ENCODE measurements around the gene MTHFD1L. TPM values are rescaled to one million over a fixed set of nuclear protein-coding genes. Genes with fewer than 3 reads are reported as not detected.

Gene MTHFD1L
- total and polyA plus RNA-seq, 2 of the 8 experiments (the other 6 are each of a cell fraction or from before 2014, with no cell fraction given) = 29.2 to 105 TPM

- Histone ChIP-seq H3K79me2 (ENCODE audit: control insufficient read depth in 1 of 2, insufficient read depth in 2 of 2, low read length in 2 of 2) (no peaks in the 10 kb centered on the region), H2AFZ (ENCODE audit: low read length) (no peak overlapping the region), H2BK5ac (ENCODE audit: low read depth, low read length) (no peak overlapping the region), H3K56ac (replicated peaks; ENCODE audit: insufficient read length, low read depth, low read length) (no peak overlapping the region), H2BK12ac (ENCODE audit: low read depth, low read length) (no peak overlapping the region), H3K79me1 (ENCODE audit: low read depth, low read length) (no peaks in the 10 kb centered on the region), H2AK5ac (ENCODE audit: low read depth, low read length) (no peak overlapping the region), H4K91ac (replicated peaks; ENCODE audit: insufficient read length, low read length) (no peak overlapping the region), H3K27me3 (replicated peaks in 1 of 4; ENCODE audit: control insufficient read depth in 3 of 4, extremely low read depth in 1 of 4, insufficient read depth in 3 of 4, low read length in 3 of 4) (no peaks in the 10 kb centered on the region), H3K27ac (ENCODE audit: low read depth, low read length) (no peak overlapping the region), H3K4me1 (replicated peaks in 1 of 4; ENCODE audit: control insufficient read depth in 3 of 4, insufficient read depth in 4 of 4, low read length in 3 of 4) (no peaks in the 10 kb centered on the region), H3K9ac (replicated peaks in 1 of 4; ENCODE audit: extremely low read depth in 1 of 4, low read depth in 3 of 4, low read length in 3 of 4) (no peak overlapping the region), H3K4me3 (ENCODE audit: extremely low read depth in 1 of 4, insufficient read depth in 2 of 4, low read depth in 3 of 4, low read length in 4 of 4) (no peak overlapping the region), H3K14ac (ENCODE audit: insufficient read length) (no peak overlapping the region), H2BK120ac (replicated peaks; ENCODE audit: low read depth, low read length) (no peak overlapping the region), H4K20me1 (replicated peaks in 1 of 2; ENCODE audit: control insufficient read depth in 1 of 2, insufficient read depth in 2 of 2, low read length in 2 of 2) (no peaks in the 10 kb centered on the region), H3K4ac (replicated peaks; ENCODE audit: insufficient read length, low read depth, low read length) (no peak overlapping the region), H3K23ac (ENCODE audit: insufficient read length) (no peak overlapping the region), H2BK20ac (ENCODE audit: low read length) (no peak overlapping the region), H3K36me3 (ENCODE audit: control insufficient read depth in 2 of 4, insufficient read depth in 4 of 4, low read length in 3 of 4) (peaks cover 0 to 4% (median 3%) of the 10 kb centered on the region in 4 experiments; a peak in 4 of 8 replicates), H3K18ac (ENCODE audit: extremely low read depth, low read length) (no peak overlapping the region), H3K23me2 (ENCODE audit: low read depth, low read length) (no peaks in the 10 kb centered on the region), H4K8ac (ENCODE audit: extremely low read depth, insufficient read depth, low read length) (no peak overlapping the region), H4K5ac (ENCODE audit: insufficient read length, low read depth, low read length) (no peak overlapping the region), H3K9me3 (ENCODE audit: insufficient read depth in 2 of 2, low read depth in 1 of 2, low read length in 1 of 2) (no peaks in the 10 kb centered on the region), H2BK15ac (ENCODE audit: low read length) (no peak overlapping the region), H3K4me2 (ENCODE audit: insufficient read depth in 1 of 2, low read depth in 2 of 2, low read length in 2 of 2) (no peak overlapping the region)
- no peak for DNase-seq (ENCODE audit: low read depth in 1 of 2, low spot score in 2 of 2)
- ChIA-PET CTCF (ENCODE audit: partially characterized antibody) (interaction anchor here (0.9 to 1.4 kb wide), 2 partner anchors 20 to 223 kb away, joined by 4 read pairs; no protein-coding TSS in a partner anchor), POLR2A (ENCODE audit: partially characterized antibody) (interaction anchor here (1.3 kb wide), 1 partner anchor 16 kb away, joined by 3 read pairs; no protein-coding TSS in a partner anchor)
- WGBS, 2 experiments (ENCODE audit: extremely low coverage in 1 of 2, insufficient coverage in 1 of 2, insufficient read length in 1 of 2, insufficient replicate concordance in 2 of 2, low coverage in 1 of 2, low lambda C conversion rate in 2 of 2, missing lambda C conversion rate in 1 of 2) = 90% methylated on average over 10 of the region's 10 CpGs; no CpG with 5 or more reads in 1 of the 2 experiments
- no peak for FAIRE-seq
- TF ChIP-seq ZNF274 (IDR thresholded peaks at IDR 0.05; ENCODE audit: borderline replicate concordance, extremely low read depth, low read length) = no peak
- no peak for TF ChIP-seq CHD2 (IDR thresholded peaks at IDR 0.05; ENCODE audit: low read length)
- no peak for TF ChIP-seq ASH2L (IDR thresholded peaks at IDR 0.05; ENCODE audit: low read length)
- TF ChIP-seq YY1 (IDR thresholded peaks at IDR 0.05; ENCODE audit: low read depth, low read length) = no peak
- TF ChIP-seq MAX (IDR thresholded peaks at IDR 0.05) = no peak
- no peak for TF ChIP-seq HDAC2 (IDR thresholded peaks at IDR 0.05; ENCODE audit: borderline replicate concordance in 1 of 2, low read depth in 2 of 2, low read length in 2 of 2)
- TF ChIP-seq EZH2 (IDR thresholded peaks at IDR 0.05; ENCODE audit: low read depth, low read length, severe bottlenecking) = no peak
- no peak for TF ChIP-seq ATF2 (IDR thresholded peaks at IDR 0.05; ENCODE audit: low read length)
- TF ChIP-seq KDM5A (IDR thresholded peaks at IDR 0.05; ENCODE audit: low read length) = no peak
- no peak for TF ChIP-seq FOSL1 (IDR thresholded peaks at IDR 0.05; ENCODE audit: insufficient read depth, low read depth, low read length)
These were observed 236.6 kb downstream of the MTHFD1L start for GRCh38 chr6:151101816-151102694.

Measured in H1 (cell line).